Forelimb muscle (tissue), 1 donor: Measurements from ENCODE around the gene SMARCD3. TPM values are rescaled to one million over a fixed set of nuclear protein-coding genes. Genes with fewer than 3 reads are reported as not detected.

Experiments used
- DNase-seq: peaks from one replicate; pipeline ENCODE4 v3.0.0-alpha.2; 2013; ENCODE audit warnings: low read depth
- polyA plus RNA-seq: library from polyadenylated mRNA; unstranded; fragments of 120-200 nt; gene quantifications from one replicate; pipeline ENCODE4 v1.2.1, GENCODE V29; 2013; ENCODE audit not compliant: insufficient read length

SMARCD3 gene
- polyA plus RNA-seq, 1 donor: 169 TPM

DNA sequence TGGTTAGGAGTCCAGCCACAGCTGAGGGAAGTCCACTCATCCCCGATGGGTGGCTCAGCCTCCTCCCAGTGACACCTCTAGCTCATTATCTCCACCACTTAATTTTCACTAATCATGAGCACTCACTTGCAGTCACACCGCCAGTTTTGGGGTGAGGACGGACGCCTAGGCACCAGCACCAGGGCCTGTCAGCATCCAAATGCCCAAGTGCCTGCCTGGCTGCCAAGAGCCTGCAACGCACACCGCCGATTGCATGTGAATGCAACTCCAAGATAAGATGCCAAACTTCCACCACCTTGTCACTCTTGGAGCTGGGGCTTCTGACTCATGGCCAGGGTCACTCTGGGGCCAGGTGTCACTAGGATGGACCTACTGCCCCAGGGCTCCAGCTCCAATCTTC is 24.4 kb upstream of the SMARCD3 start:
- no peak for DNase-seq

- DNase-seq: no peak
Measured at GRCh38 chr7:151272405-151272804, 23.9 kb upstream of the SMARCD3 start.

DNA sequence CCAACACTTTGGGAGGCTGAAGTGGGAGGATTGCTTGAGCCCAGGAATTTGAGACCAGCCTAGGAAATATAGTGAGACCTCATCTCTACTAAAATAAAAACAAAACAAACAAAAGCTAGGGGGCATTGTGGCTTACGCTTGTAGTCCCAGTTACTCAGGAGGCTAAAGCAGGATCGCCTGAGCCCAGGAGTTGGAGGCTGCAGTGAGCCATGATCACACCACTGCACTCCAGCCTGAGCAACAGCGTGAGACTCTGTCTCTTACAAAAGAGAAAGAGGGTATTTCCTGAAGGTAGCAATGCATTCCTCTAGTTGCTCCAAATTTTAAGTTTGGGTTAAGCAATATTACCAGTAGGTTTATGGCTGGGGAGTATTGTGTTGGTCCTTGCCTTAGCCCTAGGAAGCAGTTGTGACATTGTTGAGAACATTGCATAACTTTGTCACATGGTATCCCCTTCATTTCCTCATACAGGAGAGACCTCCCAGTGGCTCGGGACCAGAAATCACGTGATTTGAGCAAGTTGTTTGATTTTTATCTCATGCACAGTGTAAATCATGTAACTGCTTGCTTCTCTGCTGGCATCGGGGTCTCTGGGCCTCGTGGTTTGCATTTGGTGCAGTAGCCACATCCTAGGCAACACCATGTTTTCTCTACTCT is 23.3 kb upstream of the SMARCD3 start:
- DNase-seq: no peak

DNA sequence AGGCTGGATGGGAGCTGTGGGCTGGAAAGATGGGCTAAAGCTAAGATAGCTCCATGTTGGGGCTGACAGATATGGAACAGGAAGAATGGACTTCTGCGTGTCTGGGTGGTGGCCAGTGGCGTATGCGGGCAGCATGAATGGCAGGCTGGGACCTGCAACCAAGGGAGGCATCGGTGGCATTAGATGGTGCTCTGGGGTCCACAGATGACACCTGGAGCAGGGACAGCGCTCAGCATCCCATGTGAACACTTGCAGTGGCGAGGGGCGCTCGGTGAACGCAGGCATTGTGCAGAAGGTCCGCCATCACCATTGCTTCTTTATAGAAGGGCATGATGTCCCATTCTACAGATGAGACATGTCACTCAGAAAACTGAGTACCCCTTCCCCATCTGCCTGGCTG is 21.0 kb upstream of the SMARCD3 start:
- no peak for DNase-seq

DNA sequence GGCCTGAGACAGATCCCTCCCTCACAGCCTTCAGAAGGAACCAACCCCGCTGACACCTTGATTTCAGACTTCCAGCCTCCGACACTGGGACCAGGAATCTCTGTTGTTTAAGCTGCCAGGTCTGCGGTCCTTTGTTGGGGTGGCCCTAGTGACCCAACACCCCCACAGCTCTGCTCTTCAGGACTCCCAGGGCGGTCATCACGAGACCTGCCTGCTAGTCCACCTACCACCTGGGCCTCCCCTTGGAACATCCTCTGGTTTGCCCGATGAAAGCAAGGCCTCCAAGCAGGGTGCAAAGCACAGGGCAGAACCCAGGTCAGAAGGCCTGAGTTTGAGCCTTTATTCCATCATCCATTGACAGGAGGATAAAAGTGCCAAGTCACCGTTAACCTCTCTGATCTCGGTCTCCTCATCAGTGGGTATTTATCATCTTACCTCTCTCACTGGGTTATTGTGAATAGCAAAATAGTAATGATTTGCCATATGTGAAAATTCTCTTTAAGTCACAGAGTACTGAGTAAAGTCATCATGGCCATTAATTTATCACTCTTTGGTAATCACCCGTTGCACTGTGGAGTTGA is 16.9 kb upstream of the SMARCD3 start:
- DNase-seq: no peak

GRCh38 chr7:151264615-151265014 is 16.1 kb upstream of the SMARCD3 start:
- no peak for DNase-seq

- DNase-seq: no peak
Measured at GRCh38 chr7:151261529-151261928, 13.0 kb upstream of the SMARCD3 start.

GRCh38 chr7:151260883-151261282 is 12.4 kb upstream of the SMARCD3 start:
- no peak for DNase-seq

GRCh38 chr7:151260471-151260870 is 12.0 kb upstream of the SMARCD3 start:
- DNase-seq: no peak

- no peak for DNase-seq
Measured at GRCh38 chr7:151257990-151258389, 9.5 kb upstream of the SMARCD3 start.

DNA sequence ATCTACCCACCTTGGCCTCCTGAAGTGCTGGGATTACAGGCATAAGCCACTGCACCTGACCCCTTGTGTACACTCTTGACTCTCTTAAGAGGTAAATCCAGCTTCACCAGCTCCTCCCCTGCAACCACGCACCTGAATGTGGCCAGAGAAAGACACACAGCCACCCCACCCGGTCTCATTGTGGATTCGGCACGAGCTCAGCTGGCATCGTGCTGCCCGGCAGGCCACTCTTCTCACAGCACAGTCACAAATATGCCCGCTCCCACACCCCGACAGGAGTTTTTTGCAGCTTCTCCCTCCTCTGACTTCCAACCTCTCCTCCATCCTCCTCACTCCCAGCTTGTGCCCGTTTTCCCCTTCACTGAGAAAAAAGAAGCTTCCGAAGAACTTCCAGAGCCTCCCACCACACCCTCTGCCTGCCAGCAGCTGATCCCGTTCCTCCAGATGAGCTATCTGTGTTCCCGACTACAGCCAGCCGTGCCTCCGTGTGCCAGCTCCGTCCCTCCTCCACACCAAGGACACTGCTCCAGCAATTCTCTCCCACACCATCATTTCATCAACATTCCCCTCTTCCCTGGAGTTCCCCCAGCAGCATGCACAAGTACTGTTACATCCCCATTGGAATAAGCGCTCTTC is 8.0 kb upstream of the SMARCD3 start:
- DNase-seq: no peak

- DNase-seq: no peak
Measured at GRCh38 chr7:151255390-151255789, 6.9 kb upstream of the SMARCD3 start.

GRCh38 chr7:151254851-151255250 is 6.4 kb upstream of the SMARCD3 start:
- no peak for DNase-seq

GRCh38 chr7:151254316-151254715 is 5.8 kb upstream of the SMARCD3 start:
- no peak for DNase-seq

DNA sequence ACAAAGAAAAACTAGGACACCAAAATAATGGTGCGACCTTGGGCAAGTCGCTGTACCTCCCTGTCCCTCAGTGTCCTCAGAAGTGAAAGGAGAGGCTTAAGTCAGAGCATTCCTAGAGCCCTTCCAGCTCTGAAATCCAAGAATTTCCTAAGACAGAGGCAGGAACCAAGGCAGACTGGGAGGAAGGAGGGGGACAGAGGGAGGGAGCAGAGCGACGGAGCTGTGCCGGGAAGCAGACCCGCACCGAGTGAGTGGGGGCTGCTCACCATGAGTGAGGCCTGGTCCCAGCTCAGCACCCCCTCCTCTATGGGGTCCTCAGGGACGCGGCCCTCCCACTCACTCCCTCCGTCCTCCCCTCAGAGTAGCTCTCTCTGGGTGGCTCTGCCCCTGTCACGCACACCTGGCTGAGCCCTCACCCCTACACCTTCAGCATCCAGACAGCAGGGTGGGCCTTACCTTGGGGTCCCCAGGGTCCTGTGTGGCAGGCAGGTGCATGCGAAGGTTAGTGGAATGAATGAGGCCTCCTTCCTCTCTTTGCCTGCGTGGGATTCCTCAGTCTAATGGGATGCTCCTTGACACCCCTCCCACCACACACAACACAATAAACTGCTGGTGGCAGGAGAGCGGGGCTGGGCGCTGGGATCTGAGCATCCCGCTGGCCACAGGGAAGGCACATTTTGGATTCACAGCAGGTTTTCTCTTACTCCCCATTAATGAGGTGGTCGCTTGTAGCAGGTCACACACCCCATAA is 4.6 kb upstream of the SMARCD3 start:
- no peak for DNase-seq

DNA sequence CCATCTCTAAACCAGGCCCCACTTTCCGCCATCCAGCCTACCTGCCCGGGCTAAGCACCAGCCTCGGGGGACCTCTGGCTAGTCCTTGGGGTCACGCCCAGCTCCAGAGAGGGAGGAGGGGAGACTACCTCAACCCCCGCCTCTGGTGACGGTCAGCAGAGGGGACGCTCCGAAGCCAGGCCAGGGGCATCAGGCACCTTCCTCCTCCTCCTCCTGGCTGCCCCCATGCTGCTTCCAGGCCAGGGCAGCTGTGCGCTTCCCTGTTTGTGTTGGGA is 4.0 kb upstream of the SMARCD3 start:
- DNase-seq: no peak

DNA sequence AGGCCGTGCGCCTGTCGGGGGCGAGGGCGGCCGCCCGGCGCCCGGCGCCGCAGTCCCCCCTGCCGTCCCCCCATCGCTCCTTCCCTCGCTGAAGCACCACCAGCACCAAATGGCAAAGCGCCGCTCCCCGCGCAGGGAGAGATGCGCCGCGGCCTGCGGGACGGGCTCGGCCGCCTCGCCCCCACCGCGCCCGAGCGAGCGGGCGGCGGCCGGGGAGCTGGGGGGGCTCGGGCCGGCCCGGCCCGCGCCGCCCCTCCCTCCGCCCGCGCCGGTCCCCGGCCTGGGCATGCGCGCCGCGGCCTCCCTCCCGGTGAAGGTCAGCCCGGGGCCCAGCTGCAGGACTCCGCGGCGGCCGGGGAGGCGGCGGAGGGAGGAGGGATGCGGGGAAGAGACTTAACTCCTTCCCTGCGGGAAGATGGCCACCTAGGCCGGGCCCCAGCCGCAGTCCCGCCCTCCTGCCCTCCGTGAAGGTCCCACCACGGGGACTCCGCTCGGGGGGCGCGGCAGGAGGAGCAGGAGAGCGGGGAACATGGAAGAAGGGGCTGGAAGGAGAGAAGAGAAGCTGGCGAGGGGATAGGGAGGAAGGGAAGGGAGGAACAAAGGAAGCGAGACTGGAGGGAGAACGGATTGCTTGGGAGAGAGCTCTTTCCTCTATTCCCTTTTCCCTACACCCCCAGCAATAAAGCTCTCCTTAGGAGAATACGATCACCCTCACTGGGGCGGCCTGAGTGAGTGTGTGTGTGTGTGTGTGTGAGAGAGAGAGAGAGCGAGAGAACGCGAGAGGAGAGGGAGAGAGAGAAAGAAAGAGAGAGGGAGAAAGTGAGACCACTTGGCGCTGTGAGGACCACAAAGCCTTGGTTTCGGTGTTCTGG is 3.4 kb upstream of the SMARCD3 start:
- DNase-seq: no peak

GRCh38 chr7:151251328-151251688 is 2.8 kb upstream of the SMARCD3 start:
- DNase-seq: no peak

DNA sequence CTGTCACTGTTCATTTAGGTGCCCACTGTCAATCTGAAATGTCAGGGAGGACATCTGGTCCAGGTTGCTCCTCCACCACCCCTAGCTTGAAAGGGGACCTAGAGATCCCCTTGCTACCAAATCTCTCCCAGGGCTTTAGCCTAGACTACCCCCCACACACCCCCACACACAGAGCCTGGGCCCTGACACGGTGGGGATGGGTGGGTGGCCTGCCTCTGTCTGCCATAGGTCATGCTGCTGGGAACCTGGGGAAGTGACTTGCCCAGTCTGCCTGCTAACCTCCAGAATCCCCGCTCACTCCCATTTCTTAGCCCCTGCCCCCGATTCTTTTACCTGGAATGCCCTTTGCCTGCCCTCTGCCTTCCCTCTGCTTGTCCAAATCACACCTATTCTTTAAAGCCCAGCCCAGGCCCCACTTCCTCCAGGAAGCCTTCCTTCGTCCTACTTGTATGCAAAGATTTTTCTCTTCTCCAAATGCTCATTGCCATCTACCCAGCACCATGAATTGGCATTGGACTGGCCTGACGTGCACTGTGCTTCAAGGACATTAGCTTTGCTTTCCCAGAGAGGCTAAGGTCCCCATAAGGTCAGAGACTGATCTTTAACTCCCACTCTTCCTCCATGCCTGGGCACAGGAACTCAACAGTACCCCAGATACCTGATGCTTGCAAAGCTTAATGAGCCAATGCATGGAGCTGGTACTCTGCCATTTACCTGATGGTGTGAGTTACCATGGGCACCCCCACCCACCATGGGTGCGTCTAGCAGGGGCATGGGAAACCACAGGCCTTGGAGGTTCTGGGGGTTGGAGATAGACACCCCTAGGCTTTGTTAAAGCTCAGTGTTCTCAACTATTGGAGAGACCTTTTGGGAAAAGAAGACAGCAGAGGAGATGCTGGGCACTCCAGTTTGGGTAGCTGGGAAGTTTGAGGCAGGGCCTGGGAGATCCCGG is 2.0 kb upstream of the SMARCD3 start:
- no peak for DNase-seq

GRCh38 chr7:151249732-151250072 is 1.2 kb upstream of the SMARCD3 start:
- DNase-seq: no peak
